PC-9 (cell line): ENCODE data around the gene CBFA2T3.

Experiments used
- EZH2 ChIP-seq: fragments of 200-600 bp; sonication (generic); IDR thresholded peaks from 2 replicates; pipeline ENCODE4 v1.8.0; 2017; ENCODE audit warnings: antibody characterized with exemption, low read depth
- TF ChIP-seq, protein P1 (sequence below): fragments of 200-600 bp; sonication (generic); conservative IDR thresholded peaks from 2 replicates; pipeline ENCODE4 v1.6.1; 2017; ENCODE audit warnings: mixed run types, antibody characterized with exemption, mild to moderate bottlenecking, moderate library complexity

DNA sequence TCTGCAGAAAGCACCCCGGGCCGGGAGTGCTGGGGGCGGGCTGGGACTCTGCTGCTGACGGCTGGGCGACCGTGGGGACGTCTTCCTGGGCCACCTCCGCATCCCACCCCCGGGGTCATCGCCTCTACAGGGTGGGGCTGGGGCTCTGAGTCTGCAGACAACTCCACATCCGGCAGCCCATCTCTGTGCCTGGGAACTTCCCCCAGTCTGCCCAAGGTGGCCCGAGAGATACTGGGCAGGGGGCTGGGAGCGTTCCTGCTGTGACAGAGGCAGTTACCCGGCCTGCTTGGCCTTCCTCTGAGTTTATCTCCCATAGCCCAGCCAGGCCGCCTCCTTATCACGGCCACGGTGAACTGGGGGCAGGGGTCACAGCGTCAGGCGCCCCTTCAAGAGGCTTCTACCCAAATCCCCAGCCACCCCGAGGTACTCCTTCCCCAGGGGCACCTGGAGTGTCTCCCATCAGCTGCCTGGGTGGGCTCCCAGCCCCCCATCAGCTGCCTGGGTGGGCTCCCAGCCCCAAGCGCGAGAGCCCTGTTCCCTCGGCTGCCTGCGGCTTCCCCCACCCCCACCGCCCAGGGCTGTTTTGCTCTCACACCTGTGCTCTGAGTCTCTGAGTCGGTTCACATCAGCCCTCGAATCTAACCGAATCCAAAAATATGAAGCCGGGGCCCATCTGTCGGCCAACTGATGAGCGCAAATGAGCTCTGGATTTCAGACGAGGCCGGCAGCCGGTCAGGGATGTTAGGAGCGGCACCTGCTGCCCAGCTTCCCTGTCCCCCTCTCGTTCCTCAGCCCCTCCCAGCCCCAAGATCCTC, 15.6 kb upstream of the CBFA2T3 start:
- TF ChIP-seq, protein P1, sequence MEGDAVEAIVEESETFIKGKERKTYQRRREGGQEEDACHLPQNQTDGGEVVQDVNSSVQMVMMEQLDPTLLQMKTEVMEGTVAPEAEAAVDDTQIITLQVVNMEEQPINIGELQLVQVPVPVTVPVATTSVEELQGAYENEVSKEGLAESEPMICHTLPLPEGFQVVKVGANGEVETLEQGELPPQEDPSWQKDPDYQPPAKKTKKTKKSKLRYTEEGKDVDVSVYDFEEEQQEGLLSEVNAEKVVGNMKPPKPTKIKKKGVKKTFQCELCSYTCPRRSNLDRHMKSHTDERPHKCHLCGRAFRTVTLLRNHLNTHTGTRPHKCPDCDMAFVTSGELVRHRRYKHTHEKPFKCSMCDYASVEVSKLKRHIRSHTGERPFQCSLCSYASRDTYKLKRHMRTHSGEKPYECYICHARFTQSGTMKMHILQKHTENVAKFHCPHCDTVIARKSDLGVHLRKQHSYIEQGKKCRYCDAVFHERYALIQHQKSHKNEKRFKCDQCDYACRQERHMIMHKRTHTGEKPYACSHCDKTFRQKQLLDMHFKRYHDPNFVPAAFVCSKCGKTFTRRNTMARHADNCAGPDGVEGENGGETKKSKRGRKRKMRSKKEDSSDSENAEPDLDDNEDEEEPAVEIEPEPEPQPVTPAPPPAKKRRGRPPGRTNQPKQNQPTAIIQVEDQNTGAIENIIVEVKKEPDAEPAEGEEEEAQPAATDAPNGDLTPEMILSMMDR = no peak
- no peak for TF ChIP-seq EZH2
